Stimulated activated CD4-positive, alpha-beta T cell treated with anti-CD3 and anti-CD28 coated beads, Interleukin-4, amount 100 ng/mL, for 1 hour (primary cell): ENCODE results near the gene DMKN.

Experiments used
- DNase-seq: peaks from one replicate; pipeline ENCODE4 v3.0.0-alpha.2; 2020

The DMKN gene

GRCh38 chr19:35513628-35514281, at the start of gene DMKN:
Gene DMKN, minus strand, starts transcription at chr19:35513649. Its CDS starts 174 bp downstream, at chr19:35513475.
- DNase-seq: no peak

GRCh38 chr19:35562776-35563175, 49.3 kb upstream of the DMKN start:
- DNase-seq: no peak

- no peak for DNase-seq
These were observed 48.9 kb upstream of the DMKN start for GRCh38 chr19:35562336-35562735.

GRCh38 chr19:35561436-35561835, 48.0 kb upstream of the DMKN start:
- no peak for DNase-seq

- DNase-seq: no peak
These were observed 47.2 kb upstream of the DMKN start for GRCh38 chr19:35560677-35561076.

- DNase-seq: no peak
These were observed 46.8 kb upstream of the DMKN start for GRCh38 chr19:35560271-35560670.

- no peak for DNase-seq
These were observed 46.3 kb upstream of the DMKN start for GRCh38 chr19:35559781-35560180.

- no peak for DNase-seq
These were observed 45.8 kb upstream of the DMKN start for GRCh38 chr19:35559281-35559659.

GRCh38 chr19:35558400-35559280, 45.2 kb upstream of the DMKN start:
- no peak for DNase-seq

GRCh38 chr19:35557539-35558399, 44.3 kb upstream of the DMKN start:
- peak; percentile 62 for DNase-seq

- no peak for DNase-seq
These were observed 43.5 kb upstream of the DMKN start for GRCh38 chr19:35556846-35557538.

GRCh38 chr19:35556025-35556590, 42.7 kb upstream of the DMKN start:
- no peak for DNase-seq

- DNase-seq: no peak
These were observed 42.0 kb upstream of the DMKN start for GRCh38 chr19:35555301-35556005.

- DNase-seq: no peak
These were observed 40.6 kb upstream of the DMKN start for GRCh38 chr19:35554076-35554475.

GRCh38 chr19:35553385-35554000, 40.0 kb upstream of the DMKN start:
- DNase-seq: no peak

GRCh38 chr19:35552534-35553384, 39.3 kb upstream of the DMKN start:
- DNase-seq: no peak

GRCh38 chr19:35551091-35551810, 37.8 kb upstream of the DMKN start:
- no peak for DNase-seq

- no peak for DNase-seq
These were observed 36.6 kb upstream of the DMKN start for GRCh38 chr19:35549879-35550523.
